Progenitor cell of endocrine pancreas (in vitro differentiated cells): ENCODE data around the gene MAGI1. TPM values are rescaled to one million over a fixed set of nuclear protein-coding genes. Genes with fewer than 3 reads are reported as not detected.

Source experiments
- DNase-seq: peaks from one replicate; pipeline ENCODE4 v3.0.0; 2021; ENCODE audit warnings: low spot score; ENCODE audit not compliant: unreplicated experiment
- H3K27ac Mint-ChIP-seq: 2 replicates; pipeline ENCODE4 v1.8.0; 2021; ENCODE audit warnings: mild to moderate bottlenecking, moderate library complexity, mixed read lengths
- H3K27me3 Mint-ChIP-seq: 2 replicates; pipeline ENCODE4 v1.8.0; 2021; ENCODE audit warnings: mixed read lengths
- H3K36me3 Mint-ChIP-seq: 2 replicates; pipeline ENCODE4 v1.8.0; 2022; ENCODE audit warnings: mixed read lengths; ENCODE audit not compliant: insufficient read depth
- H3K4me1 Mint-ChIP-seq: 2 replicates; pipeline ENCODE4 v1.8.0; 2021; ENCODE audit warnings: low read depth, mixed read lengths
- H3K4me3 Mint-ChIP-seq: 2 replicates; pipeline ENCODE4 v1.8.0; 2021; ENCODE audit warnings: low read depth, mild to moderate bottlenecking, moderate library complexity, mixed read lengths
- H3K9me3 Mint-ChIP-seq: 2 replicates; pipeline ENCODE4 v1.8.0; 2021; ENCODE audit warnings: low read depth, mixed read lengths
- total RNA-seq: library from RNA; stranded (reverse); gene quantifications from 2 replicates; pipeline ENCODE4 v1.2.1, GENCODE V29; 2021
- TF ChIP-seq, protein P1 (sequence below): fragments of 200-600 bp; sonication (generic); IDR thresholded peaks from one replicate; pipeline ENCODE4 v1.5.0; 2021; ENCODE audit warnings: antibody characterized with exemption, mild to moderate bottlenecking; ENCODE audit not compliant: unreplicated experiment

MAGI1 gene
- total RNA-seq, 1 donor from 2014 or later: 142 TPM

DNA sequence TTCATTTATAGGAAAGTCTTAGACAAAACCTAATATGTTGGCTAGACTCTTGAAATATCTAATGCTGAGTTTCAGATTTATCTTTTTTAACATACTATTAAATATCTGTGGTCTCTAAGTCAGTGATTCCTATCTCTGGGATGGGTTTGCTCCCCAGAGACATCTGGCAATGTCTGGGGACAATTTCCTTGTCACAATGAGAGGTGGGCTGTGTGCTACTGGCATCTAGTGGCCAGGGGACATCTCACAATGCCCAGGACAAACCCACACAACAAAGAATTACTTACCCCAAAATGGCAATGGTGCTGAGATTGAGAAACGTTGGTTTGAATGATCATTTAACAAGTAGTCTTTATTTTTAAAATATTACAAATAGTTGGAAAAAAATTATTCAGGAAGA, 602.1 kb downstream of the MAGI1 start:
- H3K9me3 Mint-ChIP-seq: no peaks in the 10 kb centered on the region
- TF ChIP-seq, protein P1, sequence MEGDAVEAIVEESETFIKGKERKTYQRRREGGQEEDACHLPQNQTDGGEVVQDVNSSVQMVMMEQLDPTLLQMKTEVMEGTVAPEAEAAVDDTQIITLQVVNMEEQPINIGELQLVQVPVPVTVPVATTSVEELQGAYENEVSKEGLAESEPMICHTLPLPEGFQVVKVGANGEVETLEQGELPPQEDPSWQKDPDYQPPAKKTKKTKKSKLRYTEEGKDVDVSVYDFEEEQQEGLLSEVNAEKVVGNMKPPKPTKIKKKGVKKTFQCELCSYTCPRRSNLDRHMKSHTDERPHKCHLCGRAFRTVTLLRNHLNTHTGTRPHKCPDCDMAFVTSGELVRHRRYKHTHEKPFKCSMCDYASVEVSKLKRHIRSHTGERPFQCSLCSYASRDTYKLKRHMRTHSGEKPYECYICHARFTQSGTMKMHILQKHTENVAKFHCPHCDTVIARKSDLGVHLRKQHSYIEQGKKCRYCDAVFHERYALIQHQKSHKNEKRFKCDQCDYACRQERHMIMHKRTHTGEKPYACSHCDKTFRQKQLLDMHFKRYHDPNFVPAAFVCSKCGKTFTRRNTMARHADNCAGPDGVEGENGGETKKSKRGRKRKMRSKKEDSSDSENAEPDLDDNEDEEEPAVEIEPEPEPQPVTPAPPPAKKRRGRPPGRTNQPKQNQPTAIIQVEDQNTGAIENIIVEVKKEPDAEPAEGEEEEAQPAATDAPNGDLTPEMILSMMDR: peak; percentile 58
- no peaks in the 10 kb centered on the region for H3K4me1 Mint-ChIP-seq
- no peak for DNase-seq
- no peaks in the 10 kb centered on the region for H3K27me3 Mint-ChIP-seq
- no peak overlapping the region for H3K27ac Mint-ChIP-seq
- H3K36me3 Mint-ChIP-seq: peaks cover 37% of the 10 kb centered on the region
- H3K4me3 Mint-ChIP-seq: no peak overlapping the region

DNA sequence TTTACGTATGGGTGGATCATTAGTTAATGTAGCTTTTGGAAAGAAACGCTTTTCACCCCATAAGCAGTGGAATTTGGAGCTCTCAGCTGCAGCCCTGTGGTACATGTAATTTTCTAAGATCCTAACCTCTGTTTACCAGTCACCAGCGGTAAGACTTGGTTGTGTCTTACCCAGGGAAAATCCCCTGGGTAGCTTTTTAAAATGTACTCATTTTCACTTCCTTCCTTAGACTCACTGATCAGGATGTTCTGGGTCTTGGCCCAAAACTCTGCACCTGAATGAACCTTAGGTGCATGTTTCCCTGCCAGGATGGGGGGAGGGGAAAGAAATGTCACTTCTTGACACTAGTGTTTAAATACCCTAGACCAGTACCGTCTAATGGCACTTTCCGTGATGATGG, 605.2 kb downstream of the MAGI1 start:
- Mint-ChIP-seq H3K9me3 (no peaks in the 10 kb centered on the region), H3K4me3 (no peak overlapping the region), H3K27me3 (no peaks in the 10 kb centered on the region), H3K4me1 (no peaks in the 10 kb centered on the region), H3K27ac (no peak overlapping the region), H3K36me3 (peaks cover 49% of the 10 kb centered on the region)
- TF ChIP-seq, protein P1: no peak
- no peak for DNase-seq

DNA sequence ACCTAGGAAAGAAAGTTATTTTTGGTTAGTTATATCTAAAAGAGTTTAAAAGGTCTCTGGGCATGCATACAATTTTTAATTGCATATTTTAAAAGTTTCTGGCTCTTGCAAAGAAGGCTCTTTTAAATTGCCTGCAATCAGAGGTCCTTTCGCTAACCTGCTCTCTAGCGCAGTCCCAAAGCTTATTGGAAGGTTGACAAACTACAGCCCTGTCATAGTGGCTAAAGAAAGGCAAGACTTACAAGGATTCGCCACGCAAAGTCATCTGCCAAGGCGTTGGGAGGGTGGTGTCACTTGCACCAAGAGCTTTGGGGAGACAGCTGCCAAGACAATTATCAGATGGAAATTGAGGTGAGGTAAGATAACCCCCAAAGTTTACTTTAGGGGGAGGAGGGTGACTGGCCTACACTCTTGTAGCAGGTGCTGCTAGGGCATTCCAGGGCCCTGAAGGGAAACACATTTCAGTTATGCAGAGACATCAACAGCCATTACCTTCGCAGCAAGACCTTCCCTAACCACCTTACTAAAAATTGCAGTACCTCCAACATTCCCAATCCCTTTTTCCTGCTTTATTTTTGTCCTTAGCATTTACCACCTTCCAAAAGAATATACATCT, 606.2 kb downstream of the MAGI1 start:
- no peak for DNase-seq
- Mint-ChIP-seq H3K27ac (peak overlapping the region; percentile 27), H3K9me3 (no peaks in the 10 kb centered on the region), H3K4me3 (no peak overlapping the region), H3K36me3 (peaks cover 48% of the 10 kb centered on the region), H3K4me1 (no peaks in the 10 kb centered on the region), H3K27me3 (no peaks in the 10 kb centered on the region)
- TF ChIP-seq, protein P1: no peak

DNA sequence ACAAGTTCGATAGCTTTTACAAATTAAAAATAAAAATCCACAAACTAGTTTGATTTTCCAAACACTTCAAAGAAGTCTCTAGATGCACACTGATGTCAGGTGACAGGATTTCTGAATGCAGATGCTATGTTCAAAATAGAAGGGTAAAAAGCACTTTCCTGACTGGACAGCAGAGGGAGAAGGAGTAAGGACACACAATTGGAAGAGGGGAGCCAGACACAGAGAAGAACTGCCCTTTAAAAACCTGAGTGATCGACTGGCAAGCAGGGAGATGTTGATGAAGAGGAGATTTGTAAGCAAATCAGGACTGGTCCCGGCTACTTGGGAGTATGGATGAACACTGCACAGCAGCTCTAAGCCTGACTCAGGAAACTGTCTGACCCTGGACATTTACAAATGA, 612.8 kb downstream of the MAGI1 start:
- no peak overlapping the region for H3K4me3 Mint-ChIP-seq
- no peaks in the 10 kb centered on the region for H3K9me3 Mint-ChIP-seq
- H3K36me3 Mint-ChIP-seq: peaks cover 33% of the 10 kb centered on the region
- H3K27me3 Mint-ChIP-seq: no peaks in the 10 kb centered on the region
- H3K4me1 Mint-ChIP-seq: no peaks in the 10 kb centered on the region
- H3K27ac Mint-ChIP-seq: no peak overlapping the region
- TF ChIP-seq, protein P1: peak; percentile 50
- no peak for DNase-seq

DNA sequence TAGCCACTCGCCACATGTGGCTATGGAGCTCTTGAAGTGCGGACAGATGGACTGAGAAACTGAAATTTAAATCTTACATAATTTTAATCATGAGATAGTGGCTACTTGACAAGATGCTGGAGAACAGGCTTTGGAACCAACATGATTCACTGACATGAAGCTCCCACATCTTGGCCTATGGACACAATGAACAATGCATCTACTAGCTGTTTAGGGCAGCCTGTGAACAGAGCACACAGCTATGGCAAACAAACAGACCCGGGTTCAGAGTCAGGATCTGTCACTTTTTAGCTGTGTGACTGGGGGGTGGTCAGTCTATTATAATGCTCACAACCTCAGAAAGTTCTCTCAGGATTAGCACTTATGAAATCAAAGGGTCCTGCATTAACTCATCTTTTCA, 616.6 kb downstream of the MAGI1 start:
- no peaks in the 10 kb centered on the region for H3K9me3 Mint-ChIP-seq
- no peaks in the 10 kb centered on the region for H3K27me3 Mint-ChIP-seq
- no peaks in the 10 kb centered on the region for H3K4me1 Mint-ChIP-seq
- H3K36me3 Mint-ChIP-seq: peaks cover 13% of the 10 kb centered on the region
- no peak for DNase-seq
- TF ChIP-seq, protein P1: no peak
- no peak overlapping the region for H3K4me3 Mint-ChIP-seq
- no peak overlapping the region for H3K27ac Mint-ChIP-seq
